Measurements from ENCODE around the gene ADAMTS7.
"Not testable (repeated sequence)": the region's sequence is repeated elsewhere in the genome, so short reads cannot be mapped to it uniquely, and the experiment has no call there.

Gene ADAMTS7

DNA sequence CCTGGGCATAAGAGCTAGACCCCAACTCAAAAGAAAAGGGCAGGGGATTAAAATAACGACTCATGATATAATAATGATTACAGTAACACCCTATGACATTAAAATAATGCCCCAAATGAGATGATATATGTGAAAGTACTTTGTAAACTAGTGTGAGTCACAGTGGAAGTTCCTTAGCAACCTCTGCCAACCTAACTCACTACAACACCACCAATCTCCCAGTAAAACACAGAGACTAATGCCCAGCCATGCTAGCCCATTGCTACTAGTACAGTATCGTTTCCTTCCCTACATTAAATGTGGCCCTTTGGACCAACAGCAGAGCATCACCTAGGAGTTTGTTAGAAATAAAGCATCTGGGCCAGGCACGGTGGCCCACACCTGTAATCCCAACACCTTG is 11.2 kb upstream of the ADAMTS7 start:
- DNase-seq, result no peak

DNA sequence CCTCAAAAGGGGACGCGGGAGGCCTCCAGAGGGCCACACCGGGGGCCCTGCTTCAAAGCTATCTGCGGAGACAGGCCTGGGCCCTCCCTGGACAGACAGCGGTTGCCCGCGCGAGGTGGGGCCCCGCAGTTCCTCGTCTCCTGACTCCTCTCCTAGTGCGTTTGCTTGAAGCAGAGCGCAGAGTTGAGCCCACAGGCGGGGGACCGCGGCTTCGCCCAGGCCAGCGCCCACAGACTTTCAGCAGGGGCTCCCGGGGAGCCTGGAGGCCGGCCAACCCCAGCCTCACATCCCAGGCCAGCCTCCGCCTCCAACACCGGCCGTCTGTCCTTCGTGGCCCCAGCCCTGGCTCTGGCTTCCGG is 540 bp upstream of the ADAMTS7 start:
- no peak for DNase-seq

DNA sequence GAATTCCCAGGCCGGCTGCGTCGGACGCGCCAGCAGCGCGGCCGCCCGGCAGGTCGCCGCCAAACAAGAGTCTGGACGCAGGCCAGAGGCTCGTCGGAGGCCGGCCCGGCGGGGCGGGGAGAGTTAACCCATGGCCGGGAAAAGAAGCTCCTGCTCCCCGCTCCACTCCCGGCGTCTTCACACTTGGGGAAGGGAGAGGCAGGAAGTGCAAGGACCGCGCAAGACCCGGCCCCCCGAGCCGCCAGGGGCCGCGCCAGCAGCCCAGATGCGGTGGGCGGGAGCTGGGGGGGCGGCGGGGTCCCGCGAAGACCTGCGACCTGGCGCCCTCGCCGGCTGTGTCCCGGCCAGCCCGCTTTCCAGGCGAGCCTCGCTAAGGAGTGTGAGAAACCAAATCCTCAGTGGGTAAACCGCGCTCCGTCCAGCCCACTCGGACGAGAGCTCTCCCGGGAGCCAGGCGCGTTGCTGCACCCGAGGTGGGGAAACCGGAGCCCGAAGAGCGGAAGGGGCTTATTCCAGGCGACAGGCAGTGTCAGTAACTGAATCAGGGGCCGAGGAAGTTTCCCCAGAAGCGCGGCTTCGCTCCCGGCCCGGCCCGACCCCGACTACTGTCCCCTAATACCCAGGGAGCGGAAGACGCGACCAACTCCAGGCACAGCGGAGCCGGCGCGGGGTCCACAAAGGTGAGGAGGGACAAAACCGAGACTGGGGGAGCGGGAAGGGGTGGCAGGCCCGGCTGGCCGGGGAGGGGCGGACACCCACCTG is 721 bp downstream of the ADAMTS7 start:
- no peak for DNase-seq

DNA sequence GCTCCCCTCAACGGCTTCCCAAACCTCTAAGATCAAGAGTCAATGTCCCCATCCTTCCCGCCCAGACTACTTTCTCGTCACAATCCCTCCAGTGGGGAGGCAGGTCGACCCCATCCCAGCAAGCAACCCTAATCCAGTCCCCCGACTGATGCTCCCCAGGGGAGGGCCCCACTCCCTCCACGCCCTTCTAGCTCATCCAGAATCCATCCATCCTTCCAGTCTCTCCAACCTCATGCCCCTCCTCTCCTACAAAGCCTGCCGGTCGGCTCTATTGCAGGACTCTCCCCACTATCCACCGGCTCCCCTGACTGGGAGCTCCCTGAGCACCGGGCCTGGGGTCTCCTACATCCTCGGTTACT is 1.3 kb downstream of the ADAMTS7 start:
- no peak for DNase-seq

DNA sequence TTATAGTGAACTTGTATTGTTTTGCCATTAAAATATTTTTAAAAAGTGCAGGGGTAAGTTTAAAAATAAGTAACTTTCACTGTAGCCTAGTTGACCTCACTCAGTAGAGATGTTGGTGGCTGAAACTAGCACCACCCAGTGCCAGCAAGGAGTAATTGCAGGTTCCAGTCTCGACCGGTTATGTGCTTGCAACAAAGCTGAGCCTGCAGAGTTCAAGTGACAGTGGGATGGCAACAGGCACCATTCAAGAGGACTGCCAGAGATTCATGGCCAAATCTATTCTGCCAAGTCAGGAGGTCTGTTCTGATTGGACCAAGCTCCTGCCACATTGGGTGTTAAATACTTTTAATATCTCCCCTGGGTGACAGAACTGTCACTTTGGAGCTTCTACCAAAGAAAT is 2.7 kb downstream of the ADAMTS7 start:
- DNase-seq, result no peak

DNA sequence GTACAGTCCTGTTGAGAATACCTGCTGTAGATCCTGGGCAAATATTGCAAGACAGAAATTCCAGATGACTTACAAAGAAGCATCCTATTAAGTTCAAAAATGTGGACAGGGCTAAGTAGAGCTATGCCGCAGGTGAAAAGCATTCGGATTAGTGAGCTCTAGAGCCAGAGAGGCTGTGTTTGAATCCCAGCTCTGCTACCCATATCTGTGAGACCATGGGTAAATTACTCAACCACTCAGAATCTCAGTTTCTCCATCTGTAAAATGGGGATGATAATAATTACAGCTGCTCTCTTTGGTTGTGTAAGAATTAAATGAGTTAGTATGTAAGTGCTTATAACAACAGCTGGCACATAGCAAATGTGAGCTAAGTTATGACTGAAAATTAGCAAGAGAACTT is 3.9 kb downstream of the ADAMTS7 start:
- DNase-seq, result no peak

DNA sequence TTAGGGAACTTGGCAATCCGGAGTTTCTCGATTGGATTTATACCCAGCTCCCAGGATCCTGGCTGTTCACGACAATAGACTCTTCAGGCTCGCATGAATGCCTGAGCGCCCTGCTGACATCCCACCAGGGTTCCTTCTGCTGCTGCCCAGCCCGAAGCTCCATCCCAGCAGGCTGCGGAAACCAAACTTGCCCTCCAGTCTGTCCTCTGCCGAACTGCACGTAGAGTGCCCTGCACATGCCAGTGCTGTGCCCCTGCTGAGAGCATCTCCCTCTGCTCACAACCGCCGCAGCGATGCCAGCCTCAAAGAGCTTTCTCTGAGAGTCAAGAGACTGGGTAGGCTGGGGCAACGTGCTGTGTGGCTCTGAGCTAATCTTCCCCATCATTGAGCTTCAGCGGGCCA is 6.9 kb downstream of the ADAMTS7 start:
- no peak for DNase-seq

DNA sequence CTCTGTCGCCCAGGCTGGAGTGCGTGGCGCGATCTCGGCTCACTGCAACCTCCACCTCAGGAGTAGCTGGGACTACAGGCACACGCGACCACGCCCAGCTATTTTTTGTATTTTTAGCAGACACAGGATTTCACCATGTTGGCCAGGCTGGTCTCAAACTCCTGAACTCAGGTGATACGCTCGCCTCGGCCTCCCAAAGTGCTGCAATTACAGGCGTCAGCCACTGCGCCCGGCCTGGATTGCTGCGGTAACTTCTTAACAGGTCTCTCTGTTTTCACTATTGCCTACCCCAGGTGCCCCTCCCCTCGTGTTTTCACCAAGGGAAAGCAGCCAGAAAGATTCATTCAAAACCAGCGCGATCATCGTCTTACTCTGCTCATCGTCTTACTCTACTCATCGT is 10.5 kb downstream of the ADAMTS7 start:
- DNase-seq, result no peak

DNA sequence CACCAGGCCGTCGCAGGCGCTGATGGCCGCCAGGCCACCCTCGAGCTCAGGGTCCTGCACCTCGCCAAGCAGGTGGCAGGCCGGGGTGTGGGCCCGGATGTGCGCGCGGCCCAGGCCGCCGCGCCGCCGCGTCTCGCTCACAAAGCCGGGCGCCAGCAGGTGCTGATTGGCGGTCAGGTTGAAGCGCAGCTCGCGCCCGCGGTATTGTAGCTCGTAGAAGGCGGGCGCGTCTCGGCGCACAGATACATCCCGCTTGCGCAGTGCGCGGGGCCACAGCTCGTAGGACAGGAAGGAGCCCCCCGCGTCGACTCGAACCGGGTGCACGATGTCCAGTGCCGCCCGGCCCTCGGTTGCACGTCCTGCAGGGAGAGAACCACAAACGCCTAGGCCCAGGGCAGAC is 11.1 kb downstream of the ADAMTS7 start:
- no peak for DNase-seq

DNA sequence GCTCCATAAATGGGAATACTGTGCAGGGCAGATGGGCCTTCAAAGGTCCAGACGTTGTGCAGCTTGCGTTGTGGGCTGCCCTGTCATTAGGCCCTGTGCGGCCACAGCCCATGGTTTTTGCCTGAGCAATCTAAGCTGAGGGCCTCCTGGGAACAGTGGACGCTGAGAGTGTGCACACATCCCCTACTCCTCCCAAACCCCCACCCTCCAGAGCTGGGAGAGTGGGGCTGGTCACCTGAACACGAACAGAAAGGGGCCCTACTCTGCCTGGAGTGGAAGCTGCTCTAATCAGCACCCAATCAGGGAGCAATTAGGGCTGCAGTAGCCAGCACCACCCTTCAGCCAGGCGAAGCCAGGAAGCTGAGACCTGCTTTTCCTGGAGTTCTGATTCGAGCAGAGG is 12.2 kb downstream of the ADAMTS7 start:
- not testable (repeated sequence) for DNase-seq

DNA sequence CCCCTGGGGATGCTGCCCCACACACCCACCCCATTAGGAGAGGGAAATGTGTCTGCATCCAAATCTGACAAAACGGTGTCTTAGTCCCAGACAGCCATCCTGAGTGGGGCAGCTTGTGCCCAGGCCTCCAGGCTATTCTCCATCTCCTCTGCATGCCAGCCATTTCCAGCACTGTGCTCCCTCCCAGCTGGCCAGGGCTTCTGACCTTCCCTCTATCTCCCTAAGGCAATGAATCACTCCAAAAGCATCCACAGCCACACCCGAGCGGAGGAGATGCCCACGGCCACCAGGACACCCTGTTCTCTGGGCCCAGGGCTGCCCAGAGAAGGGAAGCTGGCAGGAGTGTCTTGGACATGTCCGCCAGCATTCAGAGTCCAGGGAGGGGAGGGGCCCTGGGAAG is 12.9 kb downstream of the ADAMTS7 start:
- DNase-seq, result not testable (repeated sequence)

DNA sequence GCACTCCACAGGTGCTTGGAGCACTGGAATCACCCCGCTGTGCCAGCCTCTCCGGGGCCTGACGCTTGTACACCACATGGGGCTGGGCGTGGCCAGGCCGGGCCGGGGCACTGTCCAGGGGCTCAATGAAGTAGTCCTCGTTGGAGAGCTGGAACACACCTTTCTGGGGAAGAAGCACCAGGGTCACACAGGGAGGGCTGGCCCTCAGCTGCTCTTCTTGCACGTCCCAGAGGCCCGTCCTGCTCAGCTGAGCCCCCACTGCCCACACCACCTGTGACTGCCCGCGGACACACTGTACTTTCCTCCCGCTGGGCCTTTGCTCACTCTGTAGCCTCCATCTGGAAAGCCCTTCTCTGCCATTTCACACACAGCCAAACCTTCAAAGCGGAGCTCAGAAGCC is 13.3 kb downstream of the ADAMTS7 start:
- DNase-seq, result no peak

DNA sequence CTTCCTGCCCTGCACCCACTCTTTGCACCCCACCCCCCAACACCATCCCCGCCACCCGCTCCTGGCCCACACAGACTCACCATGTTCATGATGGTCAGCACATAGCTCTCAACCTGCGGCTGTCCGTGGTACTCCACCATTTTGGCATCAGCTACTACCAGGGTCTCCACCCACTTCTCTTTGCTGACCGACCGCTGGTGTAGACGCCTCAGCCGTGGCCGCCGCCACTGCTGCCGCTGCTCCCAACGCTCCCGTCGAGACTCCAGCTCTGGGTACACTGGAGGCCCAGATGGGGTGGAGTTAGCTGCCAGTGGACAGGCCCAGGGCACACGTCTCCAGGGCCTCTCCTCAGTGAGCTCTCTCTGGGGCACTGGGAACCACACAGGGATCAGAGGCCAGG is 14.8 kb downstream of the ADAMTS7 start:
- DNase-seq, result no peak

DNA sequence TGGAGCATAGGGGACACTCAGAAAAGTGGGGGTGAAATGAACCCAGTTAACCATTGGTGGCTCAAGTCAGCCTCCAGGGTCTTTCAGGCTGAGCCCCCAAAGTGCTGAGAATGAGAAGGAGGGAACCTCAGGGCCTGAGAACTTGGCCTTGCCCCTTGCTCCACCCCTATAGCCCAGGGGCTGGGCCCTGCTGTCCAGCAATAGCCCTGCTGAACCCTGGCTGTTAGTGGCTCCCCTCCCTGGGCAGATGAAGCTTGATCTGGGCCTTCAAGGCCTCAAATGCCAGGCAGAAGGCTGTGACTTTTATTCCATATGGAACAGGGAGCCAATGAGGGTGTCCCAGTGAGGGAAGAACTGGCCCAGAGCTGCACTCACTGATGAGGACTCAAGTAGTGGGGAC is 16.2 kb downstream of the ADAMTS7 start:
- DNase-seq, result no peak

DNA sequence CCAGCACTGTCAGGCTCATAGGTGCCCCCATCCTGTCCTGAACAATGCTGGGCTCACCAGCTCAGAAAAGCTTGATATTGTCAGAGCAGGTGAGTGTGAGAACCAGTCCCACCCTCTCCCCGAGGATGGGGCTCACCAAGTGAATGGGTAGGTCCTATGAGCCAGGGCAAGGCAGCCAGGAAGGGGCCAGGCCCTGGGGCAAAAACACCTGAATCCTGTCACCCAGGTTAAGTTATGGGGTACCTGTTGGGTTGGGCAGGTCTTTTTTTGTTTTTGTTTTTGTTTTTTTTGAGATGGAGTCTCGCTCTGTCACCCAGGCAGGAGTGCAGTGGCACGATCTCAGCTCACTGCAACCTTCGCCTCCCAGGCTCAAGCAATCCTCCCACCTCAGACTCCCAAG is 16.8 kb downstream of the ADAMTS7 start:
- not testable (repeated sequence) for DNase-seq

DNA sequence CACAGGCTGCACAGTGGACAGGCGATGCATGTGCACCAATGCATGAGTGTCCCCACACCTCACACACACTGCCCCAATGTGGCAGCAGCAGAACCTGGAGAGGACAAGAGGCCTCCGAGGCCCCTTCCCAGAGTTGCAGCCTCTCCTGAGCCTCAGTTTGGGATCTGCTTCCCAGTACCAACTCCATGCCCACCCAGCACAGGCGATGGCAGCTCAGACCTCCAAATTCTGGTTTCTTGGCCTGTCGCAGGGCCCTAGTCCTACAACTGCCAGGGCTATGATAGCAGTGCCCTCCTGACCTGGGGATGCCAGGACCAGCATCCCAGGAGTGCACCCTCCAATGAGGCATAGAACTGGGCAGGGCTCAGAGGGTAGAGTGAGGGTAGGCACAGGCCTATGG is 19.9 kb downstream of the ADAMTS7 start:
- no peak for DNase-seq

DNA sequence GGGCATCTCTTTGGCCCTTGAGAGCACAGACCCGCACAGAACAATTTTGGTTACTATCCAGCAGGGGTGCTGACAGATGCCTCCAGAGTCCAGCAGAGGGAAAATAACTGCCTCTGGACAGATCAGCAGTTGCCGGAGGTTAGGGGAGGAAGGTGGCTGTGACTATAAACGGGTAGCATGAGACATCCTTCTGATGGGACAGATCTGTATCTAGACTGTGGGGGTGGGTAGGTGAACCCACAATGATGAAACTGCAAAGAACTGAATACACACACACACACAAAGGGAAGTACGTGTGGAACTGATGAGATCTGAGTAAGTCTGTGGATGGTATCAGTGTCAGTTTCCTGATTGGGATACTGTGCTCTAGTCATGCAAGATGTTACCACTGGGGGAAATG is 21.2 kb downstream of the ADAMTS7 start:
- no peak for DNase-seq

DNA sequence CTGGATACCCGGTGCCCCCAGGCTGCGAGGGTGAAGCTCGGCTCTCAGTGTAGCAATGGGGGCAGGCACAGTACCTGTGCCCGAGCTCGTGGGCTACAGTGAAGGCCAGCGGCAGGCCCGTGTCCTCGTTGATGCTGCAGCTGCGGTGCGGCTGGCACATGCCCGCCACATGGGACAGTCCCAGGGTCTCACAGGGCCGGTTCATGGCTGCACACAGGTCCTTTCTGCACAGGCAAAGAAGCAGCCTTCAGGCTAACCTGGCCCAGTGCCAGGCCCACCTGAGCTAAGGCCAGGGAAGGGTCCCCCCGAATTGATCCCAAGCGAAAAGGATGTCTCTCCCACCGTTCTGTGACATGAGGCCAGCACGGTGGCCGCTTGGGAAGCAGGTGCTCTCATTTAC is 21.6 kb downstream of the ADAMTS7 start:
- no peak for DNase-seq

DNA sequence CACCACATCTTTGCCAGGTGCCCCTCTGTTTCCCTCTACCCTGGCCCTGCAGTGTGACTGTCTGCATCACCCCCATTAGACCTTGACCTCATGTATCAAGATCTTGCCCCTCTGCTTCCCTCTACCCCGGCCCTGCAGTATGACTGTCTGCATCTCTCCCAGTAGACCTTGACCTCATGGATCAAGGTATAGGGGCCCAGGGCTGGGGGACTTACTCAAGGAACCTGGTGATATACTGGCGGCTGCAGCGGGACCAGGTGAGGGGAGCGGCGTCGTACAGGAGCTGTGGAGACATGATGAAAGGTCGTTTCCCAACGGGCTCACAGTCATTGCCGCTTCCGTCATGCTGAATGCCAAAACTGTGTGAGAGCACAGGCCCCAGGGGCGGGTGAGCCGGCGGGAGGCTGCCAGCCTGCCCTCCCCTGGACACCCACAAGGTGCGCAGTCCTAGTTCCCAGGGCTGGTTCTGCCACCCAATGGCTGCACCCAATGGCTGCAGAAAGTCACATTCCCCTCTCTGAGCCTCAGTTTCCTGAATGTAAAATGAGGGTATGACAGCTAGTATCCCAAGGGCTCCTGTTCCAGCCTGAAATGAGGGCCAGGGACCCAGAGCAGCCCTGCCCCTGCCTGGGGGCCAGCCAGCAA is 23.1 kb downstream of the ADAMTS7 start:
- DNase-seq, result no peak

DNA sequence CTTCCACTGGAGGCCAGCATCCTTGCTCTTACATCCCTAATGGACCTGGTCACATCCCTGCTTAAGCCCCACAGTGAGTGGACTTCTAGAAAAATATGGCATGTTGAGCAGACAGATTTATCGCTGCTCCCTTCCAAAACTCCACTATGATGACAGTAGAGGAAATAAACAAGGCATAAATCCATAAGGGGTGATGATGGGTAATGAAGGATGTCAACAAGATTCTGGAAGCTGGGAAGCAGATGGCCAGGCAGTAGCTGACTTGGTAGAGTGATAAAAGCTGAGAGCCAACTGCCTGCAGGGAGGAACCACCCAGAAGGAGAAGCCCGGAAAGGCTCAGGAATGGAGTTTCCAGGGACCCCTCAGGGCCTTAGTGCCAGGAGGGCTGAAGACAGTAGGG is 28.9 kb downstream of the ADAMTS7 start:
- DNase-seq, result not testable (repeated sequence)

DNA sequence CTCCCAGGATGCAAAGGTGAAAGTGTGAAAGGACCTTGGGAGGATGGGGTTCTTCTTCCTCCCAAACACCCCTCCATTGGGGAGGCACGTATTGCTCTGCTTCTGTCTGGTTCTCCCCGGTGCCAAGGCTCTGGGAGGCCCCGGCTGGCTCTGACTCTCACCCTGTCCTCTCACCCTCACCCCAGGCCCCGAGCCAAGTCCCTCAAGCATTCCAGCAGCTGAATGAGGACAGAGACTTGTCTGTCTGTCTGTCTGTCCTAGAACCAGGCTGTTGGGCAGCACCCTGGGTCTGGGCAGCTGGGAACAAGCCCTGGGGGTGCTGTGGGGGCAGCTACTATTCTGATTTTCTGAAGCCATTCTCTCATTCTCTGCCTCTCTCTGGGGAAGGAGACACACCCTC is 29.9 kb downstream of the ADAMTS7 start:
- not testable (repeated sequence) for DNase-seq

DNA sequence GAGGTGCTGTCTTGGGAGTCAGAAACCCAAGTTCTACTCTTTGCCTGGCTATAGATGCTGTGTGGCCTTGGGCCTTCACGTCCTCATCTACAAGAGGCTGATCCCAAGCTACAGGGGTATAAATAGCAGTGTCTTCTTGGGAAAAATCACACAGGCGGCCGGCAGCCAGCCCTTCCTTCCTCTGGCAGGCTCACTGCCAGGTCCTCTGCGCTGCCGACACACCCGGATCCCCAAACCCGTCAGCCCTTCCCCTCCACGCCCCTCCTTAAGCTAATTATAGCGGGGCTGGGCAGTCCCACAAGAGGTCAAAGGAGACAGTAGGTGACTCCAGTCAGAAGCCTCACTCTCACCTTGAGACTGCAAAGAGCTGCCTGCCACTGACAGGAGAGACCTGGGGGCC is 31.3 kb downstream of the ADAMTS7 start:
- DNase-seq, result not testable (repeated sequence)

DNA sequence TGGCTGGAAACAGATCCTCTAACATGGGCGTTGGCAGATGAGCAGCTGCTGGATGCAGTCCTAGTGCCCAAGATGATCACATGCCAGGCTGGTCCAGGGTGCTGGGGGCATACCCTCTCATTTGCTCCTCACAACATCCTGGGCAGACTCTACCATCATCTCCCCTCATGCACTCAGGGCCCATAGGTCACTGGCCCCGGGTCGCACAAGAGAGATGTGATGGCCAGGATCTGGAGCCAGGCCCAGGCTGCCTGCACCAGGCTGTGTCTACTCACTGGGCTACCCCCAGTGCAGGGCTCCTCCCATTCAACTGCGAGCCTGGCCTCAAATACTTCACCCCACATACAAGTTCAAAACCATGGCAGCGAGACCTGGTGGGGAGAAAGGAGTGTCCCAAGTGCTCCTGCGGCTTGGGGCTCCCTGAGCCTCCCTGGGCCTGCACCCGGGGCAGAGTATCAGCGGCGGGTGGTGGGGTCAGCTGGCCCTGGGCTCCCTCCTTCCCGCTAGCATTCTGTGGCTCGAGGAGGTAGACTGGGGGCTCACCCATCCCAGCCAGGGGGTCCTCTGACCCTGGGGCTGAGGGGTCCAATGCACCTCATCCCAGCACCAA is 32.0 kb downstream of the ADAMTS7 start:
- DNase-seq, result not testable (repeated sequence)

DNA sequence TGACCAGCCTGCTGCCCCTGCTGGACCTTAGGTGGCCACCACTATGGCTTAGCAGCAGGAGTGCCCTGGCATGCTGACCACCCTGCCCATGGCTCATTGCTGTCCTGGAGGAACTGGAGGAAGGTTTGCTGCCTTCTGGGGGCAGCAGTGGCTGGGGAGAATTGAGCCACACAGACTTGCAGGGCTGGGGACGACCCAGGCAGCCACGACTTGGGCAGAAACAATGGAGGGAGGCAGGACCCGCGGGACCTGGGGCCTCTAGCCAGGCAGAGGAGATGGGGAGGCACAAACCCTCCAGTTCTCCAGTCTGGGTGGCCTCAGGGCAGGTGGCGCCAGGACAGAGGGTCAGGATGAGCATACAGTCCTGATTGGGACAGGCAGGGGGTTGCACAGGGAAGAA is 32.8 kb downstream of the ADAMTS7 start:
- DNase-seq, result no peak

DNA sequence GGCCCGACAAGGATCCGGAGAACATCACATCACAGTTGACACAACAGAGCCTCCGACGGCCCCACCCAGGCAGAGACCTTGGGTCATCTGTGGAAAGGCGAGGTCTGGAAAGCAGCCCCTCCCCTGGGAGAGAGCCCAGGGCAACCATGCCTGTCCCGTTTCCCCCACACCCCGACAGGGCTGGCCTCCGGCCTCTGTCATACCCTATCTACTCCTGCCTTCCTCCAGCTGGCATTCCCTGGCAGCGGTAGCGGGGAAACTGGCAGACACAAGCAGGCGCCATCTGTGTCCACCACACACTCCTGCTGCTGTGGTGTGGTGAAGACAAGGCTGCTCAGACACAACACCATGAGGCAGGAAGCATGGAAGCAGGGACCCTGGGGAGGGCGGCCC is 33.3 kb downstream of the ADAMTS7 start:
- not testable (repeated sequence) for DNase-seq

Data from GDM1 (cell line).